PFSK-1 (cell line): ENCODE data around the gene NACAD.

ENCODE experiments used
- FOXP2 ChIP-seq: optimal IDR thresholded peaks from 2 replicates; pipeline ENCODE3; 2011; ENCODE audit warnings: borderline replicate concordance, control low read depth, inconsistent platforms; ENCODE audit not compliant: insufficient read depth; ENCODE audit errors: extremely low read length, extremely low read depth
- POLR2AphosphoS5 ChIP-seq: IDR thresholded peaks from 2 replicates; pipeline ENCODE4 v1.6.1; 2012; ENCODE audit warnings: low read depth, mild to moderate bottlenecking, control low read depth, low read length, moderate library complexity
- REST ChIP-seq, 2 experiments: IDR thresholded peaks; 2 replicates each; pipeline versions ENCODE4 v1.6.1 to v1.8.0; 2011 to 2012; ENCODE audit warnings: low read depth in 2 of 2, low read length in 2 of 2, control low read depth in 1 of 2, inconsistent platforms in 1 of 2, mild to moderate bottlenecking in 1 of 2, moderate library complexity in 1 of 2; ENCODE audit not compliant: insufficient read depth in 1 of 2
- SIN3A ChIP-seq: IDR thresholded peaks from 2 replicates; pipeline ENCODE4 v1.6.1; 2012; ENCODE audit warnings: mild to moderate bottlenecking, low read length, moderate library complexity, borderline replicate concordance; ENCODE audit not compliant: insufficient read depth
- TAF1 ChIP-seq: IDR thresholded peaks from 2 replicates; pipeline ENCODE4 v1.6.1; 2012; ENCODE audit warnings: low read length, control low read depth, borderline replicate concordance; ENCODE audit not compliant: insufficient read depth

The NACAD gene

GRCh38 chr7:45078125-45078681, 10.6 kb downstream of the NACAD start:
- TF ChIP-seq SIN3A (no peak), FOXP2 (no peak), REST (IDR thresholded peaks at IDR 0.05; ENCODE audit: insufficient read depth in 1 of 2, low read depth in 2 of 2, low read length in 2 of 2) (no peak), TAF1 (no peak), POLR2AphosphoS5 (no peak)

DNA sequence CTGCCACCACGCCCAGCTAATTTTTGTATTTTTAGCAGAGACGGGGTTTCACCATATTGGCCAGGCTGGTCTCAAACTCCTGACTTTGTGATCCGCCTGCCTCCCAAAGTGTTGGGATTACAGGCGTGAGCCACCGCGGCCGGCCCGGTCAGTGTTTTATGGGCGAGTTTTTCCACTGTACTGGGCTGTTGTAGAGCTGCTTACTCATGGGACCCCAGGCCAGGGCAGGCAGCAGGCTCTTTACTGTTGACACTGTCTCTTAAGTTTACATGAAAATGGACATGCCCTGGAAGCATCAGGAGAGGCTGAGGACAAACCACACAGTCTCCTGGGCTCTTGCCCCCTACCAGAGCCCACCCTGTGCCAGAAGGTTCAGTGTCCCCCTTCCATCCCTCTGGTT, 11.2 kb downstream of the NACAD start:
- TF ChIP-seq REST (IDR thresholded peaks at IDR 0.05; ENCODE audit: insufficient read depth in 1 of 2, low read depth in 2 of 2, low read length in 2 of 2) (no peak), TAF1 (no peak), POLR2AphosphoS5 (no peak), FOXP2 (no peak), SIN3A (no peak)

- no peak for TF ChIP-seq FOXP2
- no peak for TF ChIP-seq REST (IDR thresholded peaks at IDR 0.05; ENCODE audit: insufficient read depth in 1 of 2, low read depth in 2 of 2, low read length in 2 of 2)
- TF ChIP-seq POLR2AphosphoS5: no peak
- no peak for TF ChIP-seq TAF1
- no peak for TF ChIP-seq SIN3A
Measured at GRCh38 chr7:45076946-45077345, 11.8 kb downstream of the NACAD start.

DNA sequence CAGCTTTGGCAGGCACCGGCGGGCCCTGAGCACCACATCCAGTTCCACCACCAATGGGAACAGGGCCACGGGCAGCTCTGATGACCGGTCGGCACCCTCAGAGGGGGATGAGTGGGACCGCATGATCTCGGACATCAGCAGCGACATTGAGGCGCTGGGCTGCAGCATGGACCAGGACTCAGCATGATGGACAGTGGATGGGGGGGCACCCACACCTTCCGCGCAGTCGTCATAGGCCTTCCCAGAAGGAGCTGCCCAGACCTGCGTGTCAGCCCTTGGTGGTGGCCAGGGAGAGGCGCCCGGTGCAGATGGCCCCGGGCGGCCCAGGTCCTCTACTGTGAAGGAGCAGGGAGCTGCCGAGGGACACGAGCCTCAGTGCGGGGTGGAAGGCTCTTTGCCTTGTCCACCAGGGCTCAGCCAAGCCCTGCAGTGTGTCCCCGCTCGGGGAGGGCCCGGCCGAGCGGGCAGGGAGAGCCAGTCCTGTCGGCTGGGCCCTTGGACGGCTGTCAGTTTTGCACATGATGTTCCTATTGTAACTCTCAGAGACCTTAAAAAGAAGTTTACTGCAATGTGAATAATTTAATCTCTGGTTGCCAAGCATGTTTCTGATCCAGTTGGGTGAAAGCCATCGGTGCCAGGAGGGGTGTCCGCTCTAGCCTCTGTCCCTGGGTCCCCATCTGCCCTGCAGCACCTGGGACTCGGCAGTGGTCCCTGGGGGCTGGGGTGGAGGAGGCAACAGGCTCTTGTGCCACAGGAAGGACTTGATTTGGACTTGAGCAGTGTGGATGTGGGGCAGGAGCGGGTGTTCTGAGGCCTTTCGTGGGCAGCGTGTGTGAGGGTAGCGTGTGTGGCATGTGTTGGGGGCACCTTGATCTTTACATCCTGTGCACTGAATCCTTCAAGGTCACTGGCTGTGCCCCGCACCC, 12.6 kb downstream of the NACAD start:
- TF ChIP-seq POLR2AphosphoS5: no peak

DNA sequence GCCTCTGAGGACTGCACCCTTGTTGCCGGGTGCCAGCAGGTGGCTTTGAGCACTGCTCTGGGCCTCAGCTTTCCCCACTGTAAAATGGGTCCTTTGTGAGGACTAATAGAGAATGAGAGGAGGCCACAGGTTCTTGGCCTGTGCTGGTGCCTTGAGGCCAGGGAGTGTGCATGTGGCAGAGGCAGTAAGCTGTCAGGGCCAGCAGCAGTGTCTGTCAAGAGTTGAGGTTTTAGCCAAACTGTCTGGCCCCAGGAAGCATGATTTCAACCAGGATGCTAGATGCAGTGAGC, 13.5 kb downstream of the NACAD start:
- no peak for TF ChIP-seq REST (IDR thresholded peaks at IDR 0.05; ENCODE audit: insufficient read depth in 1 of 2, low read depth in 2 of 2, low read length in 2 of 2)
- TF ChIP-seq TAF1: no peak
- TF ChIP-seq SIN3A: no peak
- no peak for TF ChIP-seq FOXP2
- no peak for TF ChIP-seq POLR2AphosphoS5
